ENCODE data around the gene MID1IP1.

GRCh38 chrX:38754818-38755718, 46.2 kb upstream of the MID1IP1 start:
- no peak for TF ChIP-seq CTCF (IDR thresholded peaks at IDR 0.05; ENCODE audit: insufficient read depth, low read depth, low read length)
- no peak for TF ChIP-seq EZH2 (IDR thresholded peaks at IDR 0.05; ENCODE audit: insufficient read depth, low read length)

All from astrocyte (in vitro differentiated cells and primary cell).